Erythroblast (primary cell): ENCODE data around the gene GPR39.

Experiments used
- DNase-seq, 2 experiments: peaks; one replicate each; lab custom pipeline; 2025; lab: John Stamatoyannopoulos, UW
- GATA1 ChIP-seq: IDR thresholded peaks from 2 replicates; pipeline ENCODE4 v1.6.1; 2011; ENCODE audit warnings: low read depth, mild to moderate bottlenecking, control low read depth, low read length, moderate library complexity
- POLR2A ChIP-seq: IDR thresholded peaks from 2 replicates; pipeline ENCODE4 v1.6.1; 2011; ENCODE audit warnings: mild to moderate bottlenecking, low read length

GPR39 gene

GRCh38 chr2:132420816-132421805 is 4.5 kb downstream of the GPR39 start:
- no peak for TF ChIP-seq GATA1
- TF ChIP-seq POLR2A = no peak
- DNase-seq = no peak

- no peak for TF ChIP-seq POLR2A
- no peak for TF ChIP-seq GATA1
- no peak for DNase-seq
These were observed 6.1 kb downstream of the GPR39 start for GRCh38 chr2:132422736-132423135.

- no peak for DNase-seq
These were observed 8.0 kb downstream of the GPR39 start for GRCh38 chr2:132424526-132425121.

GRCh38 chr2:132426033-132426432 is 9.4 kb downstream of the GPR39 start:
- TF ChIP-seq GATA1 (no peak), POLR2A (no peak)

More at GRCh38 chr2:132424526-132425121, 8.0 kb downstream of the GPR39 start:
- TF ChIP-seq POLR2A (no peak), GATA1 (no peak)

GRCh38 chr2:132426656-132427055 is 10.1 kb downstream of the GPR39 start:
- DNase-seq = no peak
- TF ChIP-seq GATA1 = no peak
- TF ChIP-seq POLR2A = no peak

More at GRCh38 chr2:132426033-132426432, 9.4 kb downstream of the GPR39 start:
- no peak for DNase-seq

GRCh38 chr2:132429351-132429750 is 12.7 kb downstream of the GPR39 start:
- TF ChIP-seq POLR2A (no peak), GATA1 (no peak)
- no peak for DNase-seq

GRCh38 chr2:132429941-132430573 is 13.5 kb downstream of the GPR39 start:
- TF ChIP-seq POLR2A (no peak), GATA1 (no peak)
- no peak for DNase-seq

- no peak for DNase-seq
- no peak for TF ChIP-seq POLR2A
- no peak for TF ChIP-seq GATA1
These were observed 14.3 kb downstream of the GPR39 start for GRCh38 chr2:132430895-132431294.

GRCh38 chr2:132437852-132438669 is 21.5 kb downstream of the GPR39 start:
- no peak for TF ChIP-seq GATA1
- TF ChIP-seq POLR2A = no peak
- DNase-seq = no peak

GRCh38 chr2:132438691-132439090 is 22.1 kb downstream of the GPR39 start:
- TF ChIP-seq POLR2A (no peak), GATA1 (no peak)
- no peak for DNase-seq

- DNase-seq = no peak
- TF ChIP-seq POLR2A = no peak
- no peak for TF ChIP-seq GATA1
These were observed 23.2 kb downstream of the GPR39 start for GRCh38 chr2:132439703-132440398.

GRCh38 chr2:132441051-132441450 is 24.4 kb downstream of the GPR39 start:
- no peak for DNase-seq
- TF ChIP-seq POLR2A = no peak

- TF ChIP-seq GATA1 (no peak), POLR2A (no peak)
- DNase-seq = no peak
These were observed 25.7 kb downstream of the GPR39 start for GRCh38 chr2:132442278-132442677.

GRCh38 chr2:132443106-132443505 is 26.5 kb downstream of the GPR39 start:
- TF ChIP-seq POLR2A (no peak), GATA1 (no peak)
- no peak for DNase-seq
